A673 (cell line): ENCODE results near the gene HOMER3.

Experiments
- EZH2 ChIP-seq: fragments of 200-600 bp; sonication (generic); IDR thresholded peaks from 2 replicates; pipeline ENCODE4 v1.6.1; 2017; ENCODE audit warnings: borderline replicate concordance, low read depth, mild to moderate bottlenecking, mixed read lengths, antibody characterized with exemption, low read length; ENCODE audit not compliant: poor library complexity, severe bottlenecking
- TF ChIP-seq, protein P1 (sequence below): fragments of 300-800, 200-600 bp; sonication (generic); conservative IDR thresholded peaks from 2 replicates; pipeline ENCODE4 v1.5.1; 2017; ENCODE audit warnings: low read depth, mild to moderate bottlenecking, antibody characterized with exemption, low read length, moderate library complexity, mixed read lengths

DNA sequence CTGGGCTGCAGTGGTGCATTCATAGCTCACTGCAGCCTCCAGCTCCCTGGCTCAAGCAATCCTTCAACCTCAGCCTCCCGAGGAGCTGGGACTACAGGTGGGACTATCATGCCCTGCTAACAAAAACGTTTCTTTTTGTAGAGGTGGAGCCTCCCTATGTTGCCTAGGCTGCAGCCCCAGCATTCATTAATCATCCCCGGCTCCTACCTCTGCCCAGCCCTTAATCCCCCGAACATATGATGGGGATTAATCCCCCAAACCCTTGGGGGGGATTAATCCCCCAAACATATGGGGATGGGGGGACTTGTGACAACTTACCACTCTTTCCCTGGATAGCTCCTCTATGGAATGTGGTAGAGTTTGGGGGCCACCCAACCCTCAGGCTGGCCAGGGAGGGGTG lies 46.4 kb upstream of the HOMER3 start:
- TF ChIP-seq EZH2: no peak
- TF ChIP-seq, protein P1, sequence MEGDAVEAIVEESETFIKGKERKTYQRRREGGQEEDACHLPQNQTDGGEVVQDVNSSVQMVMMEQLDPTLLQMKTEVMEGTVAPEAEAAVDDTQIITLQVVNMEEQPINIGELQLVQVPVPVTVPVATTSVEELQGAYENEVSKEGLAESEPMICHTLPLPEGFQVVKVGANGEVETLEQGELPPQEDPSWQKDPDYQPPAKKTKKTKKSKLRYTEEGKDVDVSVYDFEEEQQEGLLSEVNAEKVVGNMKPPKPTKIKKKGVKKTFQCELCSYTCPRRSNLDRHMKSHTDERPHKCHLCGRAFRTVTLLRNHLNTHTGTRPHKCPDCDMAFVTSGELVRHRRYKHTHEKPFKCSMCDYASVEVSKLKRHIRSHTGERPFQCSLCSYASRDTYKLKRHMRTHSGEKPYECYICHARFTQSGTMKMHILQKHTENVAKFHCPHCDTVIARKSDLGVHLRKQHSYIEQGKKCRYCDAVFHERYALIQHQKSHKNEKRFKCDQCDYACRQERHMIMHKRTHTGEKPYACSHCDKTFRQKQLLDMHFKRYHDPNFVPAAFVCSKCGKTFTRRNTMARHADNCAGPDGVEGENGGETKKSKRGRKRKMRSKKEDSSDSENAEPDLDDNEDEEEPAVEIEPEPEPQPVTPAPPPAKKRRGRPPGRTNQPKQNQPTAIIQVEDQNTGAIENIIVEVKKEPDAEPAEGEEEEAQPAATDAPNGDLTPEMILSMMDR: no peak
